HCT116 (cell line): ENCODE data around the gene CCDC192. TPM values are rescaled to one million over a fixed set of nuclear protein-coding genes. Genes with fewer than 3 reads are reported as not detected.
A peak's percentile ranks its signal among the peaks of the same experiment; 100 is the strongest.

ENCODE experiments used
- CBX3 ChIP-seq: IDR thresholded peaks from 2 replicates; pipeline ENCODE4 v1.6.1; 2012; ENCODE audit warnings: low read depth
- JUND ChIP-seq: IDR thresholded peaks from 2 replicates; pipeline ENCODE4 v1.6.1; 2012
- POLR2AphosphoS5 ChIP-seq: IDR thresholded peaks from 2 replicates; pipeline ENCODE4 v1.6.1; 2011; ENCODE audit warnings: mild to moderate bottlenecking, low read depth, low read length, moderate library complexity
- SIN3A ChIP-seq: IDR thresholded peaks from 2 replicates; pipeline ENCODE4 v1.6.1; 2012; ENCODE audit warnings: low read depth
- YY1 ChIP-seq: IDR thresholded peaks from 2 replicates; pipeline ENCODE4 v1.6.1; 2011; ENCODE audit warnings: low read length, low read depth, moderate library complexity, mild to moderate bottlenecking; ENCODE audit not compliant: insufficient replicate concordance; ENCODE audit errors: extremely low read depth
- total RNA-seq: library from RNA; stranded (reverse); gene quantifications from one replicate; pipeline ENCODE4 v1.2.1, GENCODE V29; 2021; ENCODE audit not compliant: unreplicated experiment
- TF ChIP-seq, protein P1 (sequence below), 3 experiments: fragments of 200-600 bp in 1 of 3; sonication (generic) in 1 of 3; IDR thresholded peaks in 2 of 3; conservative IDR thresholded peaks in 1 of 3; 2 replicates each; pipeline ENCODE4 v1.5.1; 2012 to 2017; ENCODE audit warnings: low read depth in 2 of 3, low read length in 2 of 3, antibody characterized with exemption in 1 of 3, borderline replicate concordance in 1 of 3, control low read depth in 1 of 3, mild to moderate bottlenecking in 1 of 3, mixed read lengths in 1 of 3, mixed run types in 1 of 3, moderate library complexity in 1 of 3; ENCODE audit not compliant: insufficient read depth in 1 of 3
- TF ChIP-seq, protein P2 (sequence below): IDR thresholded peaks from 2 replicates; pipeline ENCODE4 v1.6.1; 2011; ENCODE audit warnings: mild to moderate bottlenecking, low read length, moderate library complexity; ENCODE audit not compliant: insufficient replicate concordance; ENCODE audit errors: extremely low read depth

Gene CCDC192
- total RNA-seq, 1 experiment from 2014 or later, result not detected

DNA sequence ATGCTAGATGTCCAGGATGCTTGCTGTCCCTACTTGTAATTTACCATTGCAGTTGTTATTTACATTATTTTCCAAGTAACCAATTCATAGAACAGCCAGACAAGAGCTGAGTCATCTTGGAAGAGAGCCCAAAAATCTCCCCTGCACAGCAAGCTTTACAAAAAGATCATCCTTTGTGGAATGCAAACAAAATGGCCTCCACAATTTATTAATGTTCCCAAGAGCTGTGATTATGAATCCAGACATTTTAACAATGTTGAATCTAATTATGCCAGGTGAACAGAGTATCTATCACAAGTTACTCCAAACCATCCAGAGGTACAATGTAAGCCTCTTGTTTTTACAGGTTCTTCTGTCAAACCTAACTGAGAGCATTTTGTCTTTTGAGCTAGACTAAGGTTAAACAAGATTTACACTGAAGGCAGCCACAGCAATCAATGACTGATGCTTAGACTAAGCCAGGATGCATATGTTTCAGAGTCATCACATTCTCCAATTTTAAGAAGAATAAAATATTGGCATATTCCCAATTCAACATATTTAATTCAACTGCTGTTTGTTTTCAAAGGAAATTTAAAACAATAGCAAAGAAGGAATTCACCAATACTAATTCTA lies 285.1 kb downstream of the CCDC192 start (continued):
- TF ChIP-seq, protein P1, sequence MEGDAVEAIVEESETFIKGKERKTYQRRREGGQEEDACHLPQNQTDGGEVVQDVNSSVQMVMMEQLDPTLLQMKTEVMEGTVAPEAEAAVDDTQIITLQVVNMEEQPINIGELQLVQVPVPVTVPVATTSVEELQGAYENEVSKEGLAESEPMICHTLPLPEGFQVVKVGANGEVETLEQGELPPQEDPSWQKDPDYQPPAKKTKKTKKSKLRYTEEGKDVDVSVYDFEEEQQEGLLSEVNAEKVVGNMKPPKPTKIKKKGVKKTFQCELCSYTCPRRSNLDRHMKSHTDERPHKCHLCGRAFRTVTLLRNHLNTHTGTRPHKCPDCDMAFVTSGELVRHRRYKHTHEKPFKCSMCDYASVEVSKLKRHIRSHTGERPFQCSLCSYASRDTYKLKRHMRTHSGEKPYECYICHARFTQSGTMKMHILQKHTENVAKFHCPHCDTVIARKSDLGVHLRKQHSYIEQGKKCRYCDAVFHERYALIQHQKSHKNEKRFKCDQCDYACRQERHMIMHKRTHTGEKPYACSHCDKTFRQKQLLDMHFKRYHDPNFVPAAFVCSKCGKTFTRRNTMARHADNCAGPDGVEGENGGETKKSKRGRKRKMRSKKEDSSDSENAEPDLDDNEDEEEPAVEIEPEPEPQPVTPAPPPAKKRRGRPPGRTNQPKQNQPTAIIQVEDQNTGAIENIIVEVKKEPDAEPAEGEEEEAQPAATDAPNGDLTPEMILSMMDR (IDR thresholded peaks at IDR 0.05 in 2 of 3, conservative IDR thresholded peaks at IDR 0.05 in 1 of 3; ENCODE audit: borderline replicate concordance in 1 of 3, insufficient read depth in 1 of 3, low read depth in 2 of 3, low read length in 2 of 3), result no peak
- TF ChIP-seq, protein P2, sequence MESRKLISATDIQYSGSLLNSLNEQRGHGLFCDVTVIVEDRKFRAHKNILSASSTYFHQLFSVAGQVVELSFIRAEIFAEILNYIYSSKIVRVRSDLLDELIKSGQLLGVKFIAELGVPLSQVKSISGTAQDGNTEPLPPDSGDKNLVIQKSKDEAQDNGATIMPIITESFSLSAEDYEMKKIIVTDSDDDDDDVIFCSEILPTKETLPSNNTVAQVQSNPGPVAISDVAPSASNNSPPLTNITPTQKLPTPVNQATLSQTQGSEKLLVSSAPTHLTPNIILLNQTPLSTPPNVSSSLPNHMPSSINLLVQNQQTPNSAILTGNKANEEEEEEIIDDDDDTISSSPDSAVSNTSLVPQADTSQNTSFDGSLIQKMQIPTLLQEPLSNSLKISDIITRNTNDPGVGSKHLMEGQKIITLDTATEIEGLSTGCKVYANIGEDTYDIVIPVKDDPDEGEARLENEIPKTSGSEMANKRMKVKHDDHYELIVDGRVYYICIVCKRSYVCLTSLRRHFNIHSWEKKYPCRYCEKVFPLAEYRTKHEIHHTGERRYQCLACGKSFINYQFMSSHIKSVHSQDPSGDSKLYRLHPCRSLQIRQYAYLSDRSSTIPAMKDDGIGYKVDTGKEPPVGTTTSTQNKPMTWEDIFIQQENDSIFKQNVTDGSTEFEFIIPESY, result no peak
- TF ChIP-seq POLR2AphosphoS5, result no peak
- no peak for TF ChIP-seq CBX3
- TF ChIP-seq SIN3A, result no peak
- peak; percentile 49 for TF ChIP-seq YY1
- TF ChIP-seq JUND, result peak; percentile 49

Other genes with a start within 250 kb of the CCDC192 start
- 53.2 TPM for gene PRRC1, start 185.8 kb upstream of the CCDC192 start, total RNA-seq
- gene CTXN3, start 54.3 kb upstream of the CCDC192 start, total RNA-seq, result not detected